Sigmoid colon (tissue), 3 donors: ENCODE data around the gene TCF23.

Experiments
- CTCF ChIP-seq, 4 experiments: fragments of 450-650 bp in 3 of 4; fragments of 200-600 bp in 1 of 4; IDR thresholded peaks; one replicate each; pipeline ENCODE4 v1.5.1; 2016 to 2019; ENCODE audit warnings: antibody characterized with exemption in 4 of 4, mild to moderate bottlenecking in 3 of 4, moderate library complexity in 2 of 4
- POLR2A ChIP-seq, 2 donors: fragments of 450-650 bp; IDR thresholded peaks; one replicate each; pipeline ENCODE4 v1.6.1; 2016; ENCODE audit warnings: antibody characterized with exemption in 2 of 2, mild to moderate bottlenecking in 2 of 2, moderate library complexity in 2 of 2

GRCh38 chr2:27177441-27178351, 28.9 kb downstream of the TCF23 start:
- TF ChIP-seq CTCF (IDR thresholded peaks at IDR 0.05) (no peak), POLR2A (IDR thresholded peaks at IDR 0.05) (no peak)
